DND-41 (cell line): ENCODE results near the gene NEBL.

Experiments
- ATAC-seq: fragments of 200-7000 bp; cut with Tn5 transposase; 3 replicates; pipeline ENCODE4 v1.9.1; 2021; ENCODE audit warnings: low read depth; ENCODE audit not compliant: insufficient read depth
- DNase-seq: peaks from one replicate; pipeline ENCODE4 v3.0.0-alpha.2; 2020
- H2AFZ ChIP-seq: 2 replicates; pipeline ENCODE4 v1.6.0; 2012; ENCODE audit warnings: low read depth, low read length
- H3K27ac ChIP-seq: 2 replicates; pipeline ENCODE4 v1.5.1; 2012; ENCODE audit warnings: low read length, inconsistent platforms
- H3K27me3 ChIP-seq: fragments of 200-600 bp; sonication (generic); 2 replicates; pipeline ENCODE4 v1.6.0; 2012; ENCODE audit warnings: low read length, mild to moderate bottlenecking, inconsistent platforms; ENCODE audit not compliant: insufficient read depth, poor library complexity
- H3K36me3 ChIP-seq: 2 replicates; pipeline ENCODE4 v1.5.1; 2012; ENCODE audit warnings: low read length, inconsistent platforms; ENCODE audit not compliant: insufficient read depth
- H3K4me1 ChIP-seq: 2 replicates; pipeline ENCODE4 v1.5.1; 2012; ENCODE audit warnings: mild to moderate bottlenecking, low read length; ENCODE audit not compliant: insufficient read depth
- H3K4me2 ChIP-seq: 2 replicates; pipeline ENCODE4 v1.6.0; 2012; ENCODE audit warnings: mild to moderate bottlenecking, moderate library complexity, low read length, inconsistent platforms; ENCODE audit not compliant: insufficient read depth
- H3K4me3 ChIP-seq, 2 experiments: fragments of 200-600 bp in 1 of 2; shearing (Covaris generic) in 1 of 2; 2 replicates each; pipeline ENCODE4 v1.5.1; 2012 to 2016; ENCODE audit warnings: inconsistent platforms in 2 of 2, low read length in 2 of 2, mild to moderate bottlenecking in 2 of 2, low read depth in 1 of 2, moderate library complexity in 1 of 2
- H3K79me2 ChIP-seq: 2 replicates; pipeline ENCODE4 v1.6.0; 2012; ENCODE audit warnings: low read length, inconsistent platforms; ENCODE audit not compliant: insufficient read depth
- H3K9ac ChIP-seq: 2 replicates; pipeline ENCODE4 v1.6.0; 2012; ENCODE audit warnings: low read depth, mild to moderate bottlenecking, inconsistent platforms, low read length, moderate library complexity
- H3K9me3 ChIP-seq: 2 replicates; pipeline ENCODE4 v1.5.1; 2012; ENCODE audit warnings: low read length, moderate library complexity, mild to moderate bottlenecking, inconsistent platforms; ENCODE audit not compliant: insufficient read depth, severe bottlenecking
- H4K20me1 ChIP-seq: 2 replicates; pipeline ENCODE4 v1.6.0; 2012; ENCODE audit warnings: low read length; ENCODE audit not compliant: insufficient read depth
- EZH2 ChIP-seq: IDR thresholded peaks from 3 replicates; pipeline ENCODE4 v1.6.1; 2012; ENCODE audit warnings: borderline replicate concordance, low read depth, mild to moderate bottlenecking, moderate library complexity, low read length, inconsistent platforms; ENCODE audit not compliant: severe bottlenecking
- TF ChIP-seq, protein P1 (sequence below): IDR thresholded peaks from 2 replicates; pipeline ENCODE4 v1.5.1; 2012; ENCODE audit warnings: borderline replicate concordance, low read length, moderate library complexity, mild to moderate bottlenecking; ENCODE audit not compliant: poor library complexity, severe bottlenecking; ENCODE audit errors: extremely low read depth

NEBL gene

DNA sequence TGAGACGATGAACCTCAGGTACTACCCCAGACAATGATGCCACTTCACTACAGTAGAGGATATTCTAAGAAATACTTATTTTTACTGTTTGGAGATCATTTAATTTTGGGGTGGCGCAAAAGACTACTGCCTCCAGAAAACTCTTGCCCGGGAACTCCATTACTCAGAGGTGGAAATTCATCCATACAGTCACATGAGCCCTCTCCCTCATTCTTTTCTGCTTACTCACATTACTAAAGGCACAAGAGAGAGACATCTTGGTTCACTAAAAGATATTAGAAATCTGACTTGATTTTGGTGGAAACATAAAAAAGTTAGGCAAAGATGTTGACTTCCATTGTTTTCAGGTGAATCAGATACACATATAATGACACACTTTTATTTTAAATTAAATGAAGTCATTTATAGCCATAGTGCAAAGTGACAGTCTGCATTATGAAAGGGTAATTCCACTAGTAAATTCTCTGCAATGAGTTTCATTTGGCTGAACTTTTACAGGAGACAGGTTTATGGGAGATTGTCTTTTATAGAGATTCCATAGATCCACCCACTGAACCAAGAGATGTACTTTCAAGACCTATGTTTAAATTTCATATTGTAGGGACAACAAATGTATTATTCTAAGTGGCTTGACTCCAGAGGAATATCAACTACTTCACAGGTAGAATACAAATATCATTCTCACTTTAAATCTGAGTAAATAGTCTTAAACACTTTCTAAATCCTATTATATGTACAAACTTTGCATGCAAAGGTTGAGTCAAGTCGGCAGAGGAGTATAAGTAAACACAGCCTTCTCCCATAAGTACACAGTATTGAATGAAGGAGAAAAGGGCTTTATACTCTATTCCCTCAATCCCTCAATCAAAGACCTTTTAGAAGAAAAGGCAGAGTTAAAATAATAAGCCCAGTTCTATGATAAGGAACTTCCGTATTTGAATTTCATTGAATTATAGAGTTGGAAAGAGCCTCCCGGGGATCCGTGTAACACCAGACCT, 18.8 kb downstream of the NEBL start:
- H3K9me3 ChIP-seq = no peaks in the 10 kb centered on the region
- no peak overlapping the region for H3K4me3 ChIP-seq
- no peak for TF ChIP-seq EZH2
- TF ChIP-seq, protein P1, sequence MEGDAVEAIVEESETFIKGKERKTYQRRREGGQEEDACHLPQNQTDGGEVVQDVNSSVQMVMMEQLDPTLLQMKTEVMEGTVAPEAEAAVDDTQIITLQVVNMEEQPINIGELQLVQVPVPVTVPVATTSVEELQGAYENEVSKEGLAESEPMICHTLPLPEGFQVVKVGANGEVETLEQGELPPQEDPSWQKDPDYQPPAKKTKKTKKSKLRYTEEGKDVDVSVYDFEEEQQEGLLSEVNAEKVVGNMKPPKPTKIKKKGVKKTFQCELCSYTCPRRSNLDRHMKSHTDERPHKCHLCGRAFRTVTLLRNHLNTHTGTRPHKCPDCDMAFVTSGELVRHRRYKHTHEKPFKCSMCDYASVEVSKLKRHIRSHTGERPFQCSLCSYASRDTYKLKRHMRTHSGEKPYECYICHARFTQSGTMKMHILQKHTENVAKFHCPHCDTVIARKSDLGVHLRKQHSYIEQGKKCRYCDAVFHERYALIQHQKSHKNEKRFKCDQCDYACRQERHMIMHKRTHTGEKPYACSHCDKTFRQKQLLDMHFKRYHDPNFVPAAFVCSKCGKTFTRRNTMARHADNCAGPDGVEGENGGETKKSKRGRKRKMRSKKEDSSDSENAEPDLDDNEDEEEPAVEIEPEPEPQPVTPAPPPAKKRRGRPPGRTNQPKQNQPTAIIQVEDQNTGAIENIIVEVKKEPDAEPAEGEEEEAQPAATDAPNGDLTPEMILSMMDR = no peak
- H4K20me1 ChIP-seq = no peaks in the 10 kb centered on the region
- no peak overlapping the region for H3K27ac ChIP-seq
- DNase-seq = no peak
- H3K9ac ChIP-seq = no peak overlapping the region
- H3K79me2 ChIP-seq = no peaks in the 10 kb centered on the region
- no peak overlapping the region for H3K4me2 ChIP-seq
- H3K27me3 ChIP-seq = no peaks in the 10 kb centered on the region
- no peaks in the 10 kb centered on the region for H3K4me1 ChIP-seq
- no peaks in the 10 kb centered on the region for H3K36me3 ChIP-seq
- no peak overlapping the region for H2AFZ ChIP-seq
- no peak for ATAC-seq

DNA sequence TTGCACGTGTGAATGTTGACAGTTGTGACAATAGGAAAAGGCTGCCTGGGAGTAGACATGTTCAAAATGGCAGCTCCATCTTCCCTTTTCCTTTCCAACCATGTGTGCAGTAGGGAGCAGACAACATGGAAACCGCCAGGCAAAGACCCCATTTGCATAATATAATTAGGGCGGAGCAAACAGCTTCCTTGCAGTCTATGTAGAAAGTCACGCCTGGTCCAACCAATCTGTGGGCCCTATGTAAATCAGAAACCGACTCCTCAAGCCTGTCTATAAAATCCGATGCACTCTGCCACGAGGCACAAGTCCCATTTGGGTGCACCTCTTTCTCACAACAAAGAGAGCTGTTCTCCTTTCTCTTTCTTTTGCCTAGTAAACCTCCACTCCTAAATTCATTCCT, 19.6 kb downstream of the NEBL start:
- no peak overlapping the region for H3K27ac ChIP-seq
- H3K9ac ChIP-seq = no peak overlapping the region
- H3K9me3 ChIP-seq = no peaks in the 10 kb centered on the region
- no peak for DNase-seq
- no peaks in the 10 kb centered on the region for H3K27me3 ChIP-seq
- no peak overlapping the region for H3K4me3 ChIP-seq
- no peaks in the 10 kb centered on the region for H3K79me2 ChIP-seq
- H3K4me2 ChIP-seq = no peak overlapping the region
- ATAC-seq = no peak
- no peak overlapping the region for H2AFZ ChIP-seq
- no peaks in the 10 kb centered on the region for H4K20me1 ChIP-seq
- TF ChIP-seq EZH2 = no peak
- TF ChIP-seq, protein P1 = no peak
- no peaks in the 10 kb centered on the region for H3K4me1 ChIP-seq
- no peaks in the 10 kb centered on the region for H3K36me3 ChIP-seq

DNA sequence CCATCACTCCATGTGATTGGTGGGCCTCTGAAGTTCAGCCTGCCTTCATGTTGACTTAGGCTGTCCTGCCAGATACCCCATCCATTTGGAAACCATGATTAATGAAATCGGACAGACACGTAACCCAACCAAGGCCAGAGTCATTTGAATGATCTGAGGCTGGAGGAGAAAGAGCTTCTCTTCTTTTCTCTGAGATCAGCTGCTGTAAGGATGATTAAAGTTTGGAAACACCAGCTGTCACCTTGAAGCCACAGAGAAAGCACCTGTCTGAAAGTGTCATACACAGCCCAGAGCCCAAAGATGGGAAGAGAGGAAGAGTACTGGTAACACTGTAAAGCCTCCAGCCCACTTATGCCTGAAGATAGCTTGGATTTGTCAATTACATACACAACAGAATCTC, 22.9 kb downstream of the NEBL start:
- TF ChIP-seq, protein P1 = no peak
- no peak for TF ChIP-seq EZH2
- Histone ChIP-seq H3K9me3 (no peaks in the 10 kb centered on the region), H3K9ac (no peak overlapping the region), H3K4me1 (no peaks in the 10 kb centered on the region), H3K4me2 (no peak overlapping the region), H3K79me2 (no peaks in the 10 kb centered on the region), H3K4me3 (no peak overlapping the region), H3K27ac (no peak overlapping the region), H4K20me1 (no peaks in the 10 kb centered on the region), H3K36me3 (no peaks in the 10 kb centered on the region), H2AFZ (no peak overlapping the region), H3K27me3 (no peaks in the 10 kb centered on the region)
- ATAC-seq (no peak), DNase-seq (no peak)
